ENCODE measurements around the gene CCNG1.

DNA sequence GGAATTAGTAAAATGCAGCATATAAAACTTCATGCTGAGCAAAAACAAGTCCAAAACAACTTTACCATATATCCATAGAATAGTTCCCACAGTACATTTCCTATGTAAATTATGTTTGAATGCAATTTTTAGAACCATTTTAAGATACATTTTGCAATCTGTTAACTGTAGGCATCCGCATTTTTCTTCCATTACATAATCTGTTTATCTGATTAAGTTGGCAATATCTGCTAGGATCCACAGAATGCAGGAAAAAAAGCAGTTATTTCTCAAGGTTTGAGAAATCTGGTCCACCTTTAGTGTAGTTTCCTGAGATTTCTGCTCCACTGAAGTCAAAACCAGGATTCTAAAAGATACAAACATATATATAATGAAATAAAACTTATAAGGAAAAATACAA lies 16.3 kb downstream of the CCNG1 start:
- TF ChIP-seq, protein P1, sequence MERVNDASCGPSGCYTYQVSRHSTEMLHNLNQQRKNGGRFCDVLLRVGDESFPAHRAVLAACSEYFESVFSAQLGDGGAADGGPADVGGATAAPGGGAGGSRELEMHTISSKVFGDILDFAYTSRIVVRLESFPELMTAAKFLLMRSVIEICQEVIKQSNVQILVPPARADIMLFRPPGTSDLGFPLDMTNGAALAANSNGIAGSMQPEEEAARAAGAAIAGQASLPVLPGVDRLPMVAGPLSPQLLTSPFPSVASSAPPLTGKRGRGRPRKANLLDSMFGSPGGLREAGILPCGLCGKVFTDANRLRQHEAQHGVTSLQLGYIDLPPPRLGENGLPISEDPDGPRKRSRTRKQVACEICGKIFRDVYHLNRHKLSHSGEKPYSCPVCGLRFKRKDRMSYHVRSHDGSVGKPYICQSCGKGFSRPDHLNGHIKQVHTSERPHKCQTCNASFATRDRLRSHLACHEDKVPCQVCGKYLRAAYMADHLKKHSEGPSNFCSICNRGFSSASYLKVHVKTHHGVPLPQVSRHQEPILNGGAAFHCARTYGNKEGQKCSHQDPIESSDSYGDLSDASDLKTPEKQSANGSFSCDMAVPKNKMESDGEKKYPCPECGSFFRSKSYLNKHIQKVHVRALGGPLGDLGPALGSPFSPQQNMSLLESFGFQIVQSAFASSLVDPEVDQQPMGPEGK (CRISPR knock-in tag; IDR thresholded peaks at IDR 0.05; ENCODE audit: borderline replicate concordance): 0 out of 2 replicates have a peak, but pooled peaks have one; percentile 25
- no peak for TF ChIP-seq ZFP30 (CRISPR knock-in tag; IDR thresholded peaks at IDR 0.05)
- no peak for TF ChIP-seq TCF4 (CRISPR knock-in tag; IDR thresholded peaks at IDR 0.05; ENCODE audit: borderline replicate concordance)
- TF ChIP-seq RARB (CRISPR knock-in tag; IDR thresholded peaks at IDR 0.05): no peak
